HPDE6-E6E7 (cell line): ENCODE results near the gene NLRP7.
"Not testable (repeated sequence)": the region's sequence is repeated elsewhere in the genome, so short reads cannot be mapped to it uniquely, and the experiment has no call there.

ENCODE experiments used
- DNase-seq: peaks from one replicate; pipeline ENCODE4 v3.0.0; 2011; ENCODE audit warnings: missing footprints; ENCODE audit errors: extremely low spot score

The NLRP7 gene

DNA sequence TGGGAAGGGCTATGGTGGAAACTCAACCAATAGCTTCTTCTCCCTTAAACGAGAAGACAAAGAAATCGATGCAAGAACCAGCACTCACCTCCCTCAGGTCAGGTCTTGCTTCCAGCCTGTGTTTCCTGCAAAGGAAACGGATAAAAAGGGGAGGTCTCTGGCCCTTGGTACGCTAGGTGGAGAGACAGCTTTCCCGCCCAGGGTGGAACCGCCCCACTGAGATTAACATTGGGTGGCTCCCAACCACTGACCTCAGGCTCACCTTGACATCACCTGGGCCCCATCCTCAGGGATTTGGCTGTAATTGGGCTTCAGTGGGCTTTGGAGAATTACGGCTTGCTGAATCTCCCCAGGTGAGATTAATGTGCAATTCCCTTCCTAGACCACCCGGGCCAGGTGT is at the start of gene NLRP7:
Gene NLRP7 (minus strand): TSS at position 150 of the 400 bp plus-strand sequence.
- DNase-seq, result no peak

DNA sequence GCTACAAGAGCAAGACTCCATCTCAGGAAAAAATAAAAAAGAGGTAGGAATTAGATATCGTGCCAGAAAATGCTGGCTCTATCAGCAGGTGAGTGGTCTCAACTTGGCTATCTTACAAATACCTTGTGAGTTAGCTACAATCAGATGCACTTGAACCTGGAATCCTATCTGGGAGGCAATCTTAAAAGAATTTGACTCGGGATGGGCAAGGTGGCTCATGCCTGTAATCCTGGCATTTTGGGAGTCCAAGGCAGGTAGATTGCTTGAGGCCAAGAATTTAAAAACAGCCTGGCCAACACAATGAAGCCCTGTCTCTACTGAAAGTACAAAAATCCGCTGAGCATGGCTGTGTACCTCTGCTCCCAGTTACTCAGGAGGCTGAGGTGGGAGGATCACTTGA is 48.2 kb upstream of the NLRP7 start:
- DNase-seq, result no peak

DNA sequence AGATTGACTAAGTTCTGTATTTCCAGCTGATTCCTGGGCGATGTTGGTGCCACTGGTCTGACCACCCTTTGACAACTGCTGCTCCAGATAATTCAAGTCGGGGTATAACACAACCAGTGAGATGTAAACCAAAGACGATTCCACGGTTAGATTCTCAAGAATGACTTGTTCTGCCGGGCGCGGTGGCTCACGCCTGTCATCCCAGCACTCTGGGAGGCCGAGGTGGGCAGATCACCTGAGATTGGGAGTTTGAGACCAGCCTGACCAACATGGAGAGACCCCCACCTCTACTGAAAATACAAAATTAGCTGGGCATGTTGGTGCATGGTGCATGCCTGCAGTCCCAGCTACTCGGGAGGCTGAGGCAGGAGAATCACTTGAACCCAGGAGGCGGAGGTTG is 42.2 kb upstream of the NLRP7 start:
- DNase-seq, result not testable (repeated sequence)

DNA sequence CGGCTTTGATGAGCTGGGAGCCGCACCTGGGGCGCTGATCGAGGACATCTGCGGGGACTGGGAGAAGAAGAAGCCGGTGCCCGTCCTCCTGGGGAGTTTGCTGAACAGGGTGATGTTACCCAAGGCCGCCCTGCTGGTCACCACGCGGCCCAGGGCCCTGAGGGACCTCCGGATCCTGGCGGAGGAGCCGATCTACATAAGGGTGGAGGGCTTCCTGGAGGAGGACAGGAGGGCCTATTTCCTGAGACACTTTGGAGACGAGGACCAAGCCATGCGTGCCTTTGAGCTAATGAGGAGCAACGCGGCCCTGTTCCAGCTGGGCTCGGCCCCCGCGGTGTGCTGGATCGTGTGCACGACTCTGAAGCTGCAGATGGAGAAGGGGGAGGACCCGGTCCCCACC is 35.2 kb upstream of the NLRP7 start:
- not testable (repeated sequence) for DNase-seq

DNA sequence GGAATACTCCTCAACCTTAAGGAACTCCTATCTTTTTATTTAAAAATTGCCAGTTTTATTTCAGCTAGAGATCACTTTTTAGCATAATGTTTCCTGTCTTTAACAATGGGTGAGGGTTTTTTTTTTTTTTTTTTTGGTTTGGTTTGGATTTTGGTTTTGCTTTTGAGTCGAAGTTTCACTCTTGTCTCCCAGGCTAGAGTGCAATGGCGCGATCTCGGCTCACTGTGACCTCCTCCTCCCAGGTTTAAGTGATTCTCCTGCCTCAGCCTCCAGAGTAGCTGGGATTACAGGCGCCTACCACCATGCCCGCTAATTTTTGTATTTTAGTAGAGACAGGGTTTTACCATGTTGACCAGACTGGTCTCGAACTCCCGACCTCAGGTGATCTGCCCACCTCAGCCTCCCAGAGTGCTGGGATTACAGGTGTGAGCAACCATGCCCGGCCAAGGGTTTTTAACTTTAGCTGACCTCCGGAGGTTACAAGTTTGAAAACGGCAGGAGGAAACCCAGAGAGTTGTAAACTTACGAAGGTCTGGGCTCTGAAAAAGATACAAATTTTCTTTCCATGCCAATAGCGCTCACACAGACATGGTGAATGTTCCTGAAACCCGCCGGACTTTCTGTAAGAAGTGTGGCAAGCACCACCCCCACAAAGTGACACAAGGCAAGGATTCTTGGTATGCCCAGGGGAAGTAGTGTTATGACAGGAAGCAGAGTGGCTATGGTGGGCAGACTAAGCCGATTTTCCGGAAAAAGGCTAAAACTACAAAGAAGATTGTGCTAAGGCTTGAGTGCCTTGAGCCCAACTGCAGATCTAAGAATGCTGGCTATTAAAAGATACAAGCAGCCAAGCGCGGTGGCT is 26.1 kb upstream of the NLRP7 start:
- not testable (repeated sequence) for DNase-seq

DNA sequence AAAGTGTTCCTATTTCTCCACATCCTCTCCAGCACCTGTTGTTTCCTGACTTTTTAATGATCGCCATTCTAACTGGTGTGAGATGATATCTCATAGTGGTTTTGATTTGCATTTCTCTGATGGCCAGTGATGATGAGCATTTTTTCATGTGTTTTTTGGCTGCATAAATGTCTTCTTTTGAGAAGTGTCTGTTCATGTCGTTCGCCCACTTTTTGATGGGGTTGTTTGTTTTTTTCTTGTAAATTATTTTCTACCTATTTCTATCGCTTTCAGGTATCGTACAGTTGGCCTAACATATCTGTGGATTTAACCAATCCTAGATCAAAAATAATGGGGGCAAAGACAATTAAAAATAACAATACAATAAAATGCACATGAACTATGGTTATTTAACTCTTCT is 24.1 kb upstream of the NLRP7 start:
- DNase-seq, result not testable (repeated sequence)

DNA sequence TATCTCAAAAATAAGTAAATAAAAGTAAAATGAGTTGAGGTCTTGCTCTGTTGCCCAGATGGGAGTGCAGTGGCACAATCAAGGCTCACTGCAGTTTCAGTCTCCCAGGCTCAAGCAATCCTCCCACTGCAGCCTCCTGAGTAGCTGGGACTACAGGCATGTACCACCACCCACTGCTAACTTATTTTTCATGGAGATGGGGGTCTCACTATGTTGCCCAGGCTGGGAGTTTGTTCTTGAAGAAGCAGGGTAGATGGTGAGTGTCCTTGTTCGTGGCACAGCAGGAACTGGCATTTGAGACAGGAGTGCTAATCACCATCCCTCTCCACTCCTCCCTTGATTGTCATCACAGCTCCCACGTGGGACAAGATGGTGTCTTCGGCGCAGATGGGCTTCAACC is 22.3 kb upstream of the NLRP7 start:
- DNase-seq, result no peak

DNA sequence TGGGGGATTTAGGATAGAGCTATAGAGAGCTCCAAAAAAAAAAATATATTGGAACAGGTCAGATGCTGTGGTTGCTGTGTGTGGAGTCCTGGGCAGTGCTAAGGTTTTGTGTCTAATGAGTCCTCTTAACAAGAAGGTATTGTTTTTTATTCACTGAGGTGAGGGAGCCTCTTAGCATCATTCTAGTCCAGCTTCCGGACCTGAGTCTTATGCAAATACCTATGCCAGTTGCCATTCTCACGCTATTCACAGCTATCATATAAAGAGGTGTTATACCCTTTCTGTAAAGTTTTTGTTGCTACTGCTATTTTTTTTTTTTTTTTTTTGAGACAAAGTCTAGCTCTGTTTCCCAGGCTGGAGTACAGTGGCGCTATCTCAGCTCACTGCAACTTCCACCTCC is 20.3 kb upstream of the NLRP7 start:
- no peak for DNase-seq

DNA sequence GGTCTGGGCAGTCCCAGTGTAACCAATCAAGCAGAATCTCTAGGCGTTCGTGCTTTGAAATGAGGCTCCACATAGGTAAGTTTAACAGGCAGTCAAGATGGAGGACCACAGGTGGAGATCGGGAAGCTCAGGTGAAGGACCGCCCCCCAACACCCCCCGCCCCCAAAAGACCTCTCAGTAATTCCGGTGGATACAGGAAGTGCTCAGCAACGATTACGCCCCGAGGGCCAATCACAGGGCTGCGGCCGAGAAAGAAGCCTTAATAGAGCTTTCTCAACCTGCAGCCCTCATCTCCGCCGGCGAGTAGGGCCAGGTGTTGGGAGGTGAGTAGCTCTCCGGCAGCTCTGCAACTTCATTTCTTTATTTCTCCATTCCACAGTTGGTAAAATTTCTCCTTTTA is 17.7 kb upstream of the NLRP7 start:
- DNase-seq, result not testable (repeated sequence)

DNA sequence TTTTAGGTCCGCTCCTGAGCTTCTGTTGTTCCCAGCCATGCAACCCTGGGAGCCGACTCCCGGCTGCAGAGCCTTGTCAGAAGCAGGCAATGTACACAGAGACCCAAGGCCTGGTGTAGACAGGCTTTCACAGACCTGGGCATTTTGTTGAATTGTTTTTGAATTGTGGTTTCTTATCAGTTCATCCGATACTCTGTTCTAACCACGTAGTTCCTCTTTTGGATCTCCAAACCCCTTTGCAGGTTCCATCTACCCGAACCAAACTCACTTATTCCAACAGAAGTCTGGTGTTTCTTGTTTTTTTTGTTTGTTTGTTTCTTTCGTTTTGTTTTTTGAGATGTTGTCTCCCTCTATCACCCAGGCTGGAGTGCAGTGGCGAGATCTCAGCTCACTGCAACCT is 12.5 kb upstream of the NLRP7 start:
- no peak for DNase-seq

DNA sequence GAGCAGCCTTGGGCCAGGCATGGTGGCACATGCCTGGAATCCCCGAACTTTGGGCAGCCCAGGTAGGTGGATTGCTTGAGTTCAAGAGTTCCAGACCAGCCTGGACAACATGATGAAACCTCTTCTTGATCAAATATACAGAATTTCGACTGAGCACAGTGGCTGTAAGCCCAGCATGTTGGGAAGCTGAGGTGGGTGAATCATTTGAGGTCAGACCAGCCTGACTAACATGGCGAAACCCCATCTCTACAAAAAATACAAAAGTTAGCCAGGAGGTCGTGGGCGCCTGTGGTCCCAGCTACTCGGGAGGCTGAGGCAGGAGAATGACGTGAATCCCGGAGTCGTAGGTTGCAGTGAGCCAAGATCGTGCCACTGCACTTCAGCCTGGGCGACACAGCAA is 8.0 kb upstream of the NLRP7 start:
- no peak for DNase-seq

DNA sequence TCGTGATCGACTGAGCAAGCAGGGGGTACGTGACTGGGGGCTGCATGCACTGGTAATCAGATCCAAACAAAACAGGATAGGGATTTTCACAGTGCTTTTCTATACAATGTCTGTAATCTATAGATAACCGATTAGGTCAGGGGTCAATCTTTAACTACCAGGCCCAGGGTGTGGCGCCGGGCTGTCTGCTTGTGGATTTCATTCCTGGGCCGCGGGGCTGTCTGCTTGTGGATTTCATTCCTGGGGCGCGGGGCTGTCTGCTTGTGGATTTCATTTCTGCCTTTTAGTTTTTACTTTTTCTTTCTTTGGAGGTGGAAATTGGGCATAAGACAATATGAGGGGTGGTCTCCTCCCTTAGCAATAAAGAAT is 6.0 kb upstream of the NLRP7 start:
- DNase-seq, result not testable (repeated sequence)

DNA sequence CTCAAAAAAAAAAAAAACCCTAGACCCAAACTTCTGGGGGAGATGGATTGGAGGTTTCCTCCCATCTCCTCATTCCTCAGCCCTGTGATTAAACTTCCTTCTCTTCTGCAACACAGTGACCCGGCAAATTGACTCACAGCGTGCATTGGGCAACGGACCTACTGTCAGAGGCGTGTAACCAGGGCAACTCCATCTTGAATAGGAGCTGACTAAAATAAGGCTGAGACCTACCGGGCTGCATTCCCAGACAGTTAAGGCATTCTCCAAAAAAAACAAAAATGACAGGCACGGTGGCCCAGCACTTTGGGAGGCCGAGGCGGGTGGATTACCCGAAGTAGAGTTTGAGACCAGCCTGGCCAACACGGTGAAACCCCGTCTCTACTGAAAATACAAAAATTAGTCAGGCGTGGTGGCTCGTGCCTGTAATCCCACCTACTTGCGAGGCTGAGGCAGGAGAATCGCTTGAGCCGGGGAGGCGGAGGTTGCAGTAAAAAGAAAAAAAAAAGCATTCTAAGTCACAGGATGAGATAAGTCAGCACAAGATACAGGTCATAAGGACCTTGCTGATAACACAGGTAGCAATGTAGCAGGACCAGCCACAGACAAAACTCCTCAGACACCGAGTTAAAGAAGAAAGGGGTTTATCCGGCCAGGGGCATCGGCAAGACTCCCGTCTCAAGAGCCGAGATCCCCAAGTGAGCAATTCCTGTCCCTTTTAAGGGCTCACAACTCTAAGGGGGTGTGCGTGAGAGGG is 5.4 kb upstream of the NLRP7 start:
- DNase-seq, result no peak

DNA sequence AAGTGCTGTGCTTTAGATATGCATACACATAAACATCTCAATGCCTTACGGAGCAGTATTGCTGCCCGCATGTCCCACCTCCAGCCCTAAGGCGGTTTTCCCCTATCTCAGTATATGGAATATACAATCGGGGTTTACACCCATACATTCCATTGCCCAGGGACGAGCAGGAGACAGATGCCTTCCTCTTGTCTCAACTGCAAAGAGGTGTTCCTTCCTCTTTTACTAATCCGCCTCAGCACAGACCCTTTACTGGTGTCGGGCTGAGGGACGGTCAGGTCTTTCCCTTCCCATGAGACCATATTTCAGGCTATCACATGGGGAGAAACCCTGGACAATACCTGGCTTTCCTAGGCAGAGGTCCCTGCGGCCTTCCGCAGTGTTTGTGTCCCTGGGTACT is 3.2 kb upstream of the NLRP7 start:
- DNase-seq, result not testable (repeated sequence)

DNA sequence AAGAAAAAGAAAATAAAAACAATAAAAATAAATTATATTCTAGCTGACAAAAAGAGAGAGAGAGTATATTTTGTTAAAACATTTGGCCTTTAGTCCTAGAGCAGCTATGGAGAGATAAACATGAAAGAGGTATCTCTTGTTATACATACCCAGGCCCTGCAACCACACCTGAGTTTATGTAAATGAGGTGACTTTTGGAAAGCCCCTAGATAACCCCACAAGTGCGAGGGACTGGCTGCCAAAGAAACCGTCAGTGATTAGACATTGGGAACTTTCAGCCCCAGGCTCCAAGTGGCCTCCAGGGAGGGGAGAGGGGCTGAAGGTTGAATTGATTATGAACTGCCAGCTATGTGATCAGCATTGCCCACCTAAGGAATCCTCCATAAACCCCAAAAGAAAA is 2.1 kb upstream of the NLRP7 start:
- DNase-seq, result no peak

DNA sequence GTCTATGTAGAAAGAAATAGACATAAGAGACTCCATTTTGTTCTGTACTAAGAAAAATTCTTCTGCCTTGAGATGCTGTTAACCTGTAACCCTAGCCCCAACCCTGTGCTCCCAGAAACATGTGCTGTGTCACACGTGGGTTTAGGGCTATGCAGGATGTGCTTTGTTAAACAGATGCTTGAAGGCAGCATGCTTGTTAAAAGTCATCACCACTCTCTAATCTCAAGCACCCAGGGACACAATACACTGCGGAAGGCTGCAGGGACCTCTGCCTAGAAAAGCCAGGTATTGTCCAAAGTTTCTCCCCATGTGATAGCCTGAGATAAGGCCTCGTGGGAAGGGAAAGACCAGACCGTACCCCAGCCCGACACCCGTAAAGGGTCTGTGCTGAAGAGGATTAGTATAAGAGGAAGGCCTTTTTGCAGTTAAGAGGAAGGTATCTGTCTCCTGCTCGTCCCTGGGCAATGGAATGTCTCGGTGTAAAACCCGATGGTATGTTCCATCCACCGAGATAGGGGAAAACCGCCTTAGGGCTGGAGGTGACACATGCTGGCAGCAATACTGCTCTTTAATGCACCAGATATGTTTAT is 3.5 kb downstream of the NLRP7 start:
- DNase-seq, result not testable (repeated sequence)

DNA sequence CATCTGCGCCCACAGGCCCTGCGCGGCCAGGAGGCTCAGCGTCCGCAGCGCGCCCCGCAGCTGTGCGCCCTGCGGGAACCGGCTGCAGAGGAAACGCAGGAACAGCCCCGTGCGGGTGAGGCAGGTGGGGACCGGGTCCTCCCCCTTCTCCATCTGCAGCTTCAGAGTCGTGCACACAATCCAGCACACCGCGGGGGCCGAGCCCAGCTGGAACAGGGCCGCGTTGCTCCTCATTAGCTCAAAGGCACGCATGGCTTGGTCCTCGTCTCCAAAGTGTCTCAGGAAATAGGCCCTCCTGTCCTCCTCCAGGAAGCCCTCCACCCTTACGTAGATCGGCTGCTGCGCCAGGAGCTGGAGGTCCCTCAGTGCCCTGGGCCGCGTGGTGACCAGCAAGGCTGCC is 7.8 kb downstream of the NLRP7 start:
- DNase-seq, result not testable (repeated sequence)

DNA sequence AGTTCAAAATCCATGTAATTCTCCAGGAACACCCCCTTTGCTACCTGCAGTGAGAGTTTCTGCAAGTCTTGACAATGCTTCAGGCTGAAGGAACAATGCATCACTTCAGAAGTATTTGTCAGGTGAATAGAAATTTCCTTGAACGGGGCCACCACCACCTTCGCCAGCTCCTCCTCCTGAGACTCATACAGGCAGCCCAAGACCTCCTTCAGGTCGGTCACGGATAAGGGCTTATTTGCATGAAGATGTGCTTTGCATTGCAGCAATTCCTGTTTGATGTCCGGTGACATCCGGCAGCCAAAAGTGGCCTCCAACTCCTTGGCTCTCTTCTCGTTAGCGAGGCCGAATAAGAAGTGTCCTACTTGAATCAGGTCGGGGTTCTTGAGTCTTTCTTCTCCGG is 8.4 kb downstream of the NLRP7 start:
- no peak for DNase-seq

DNA sequence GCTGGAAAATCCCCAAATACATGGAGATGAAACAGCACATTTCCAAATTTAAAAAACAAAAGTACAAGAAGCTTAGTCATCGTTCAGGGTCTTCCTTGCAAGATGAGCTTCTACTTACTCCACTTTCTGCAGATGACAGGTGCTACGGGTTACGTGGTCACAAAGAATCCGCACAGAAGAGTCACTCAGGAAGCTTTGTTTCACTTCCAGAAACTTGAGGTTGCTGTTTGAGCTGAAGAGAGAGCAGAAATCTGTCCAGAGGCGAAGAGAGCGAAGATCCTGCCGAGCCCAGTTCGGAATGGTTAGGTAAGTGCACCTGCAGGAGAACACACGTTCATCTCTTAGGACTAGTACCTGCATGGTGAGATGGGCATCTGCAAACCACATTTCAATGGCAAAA is 9.4 kb downstream of the NLRP7 start:
- DNase-seq, result no peak

DNA sequence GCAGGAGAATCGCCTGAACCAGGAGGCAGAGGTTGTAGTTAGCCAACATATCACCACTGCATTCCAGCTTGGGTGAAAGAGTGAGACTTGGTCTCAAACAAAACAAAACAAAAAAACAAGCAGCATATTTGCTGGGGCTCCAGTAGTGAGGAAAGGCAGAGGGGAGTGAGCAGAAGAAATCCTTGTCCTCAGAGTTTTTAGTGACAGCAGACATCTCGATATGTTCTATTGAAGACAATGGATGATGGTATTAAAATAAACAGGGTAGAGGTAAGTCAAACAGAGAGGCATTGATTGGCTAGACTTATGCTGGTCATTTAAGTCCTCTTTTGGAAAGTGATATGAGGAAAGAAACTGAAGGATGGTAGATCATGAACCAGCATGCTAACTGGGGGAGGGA is 19.0 kb downstream of the NLRP7 start:
- no peak for DNase-seq

DNA sequence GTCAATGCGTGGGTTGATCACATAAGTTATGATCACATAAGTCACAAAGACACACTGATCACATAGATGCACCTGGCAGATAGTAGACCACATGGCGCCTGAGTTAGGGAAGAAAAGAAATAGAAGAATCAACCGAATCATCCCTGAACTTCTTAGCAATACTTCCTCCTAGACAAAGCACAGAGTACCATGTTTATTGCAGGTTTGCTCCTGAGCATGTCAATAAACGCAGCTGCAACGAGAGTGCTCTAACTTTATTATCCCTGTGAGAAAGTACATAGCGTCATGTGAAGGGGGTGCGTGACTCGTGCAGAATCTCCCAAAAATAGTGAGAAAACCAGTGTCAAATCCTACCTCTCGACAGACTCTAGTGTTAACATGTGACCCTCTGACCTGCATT is 24.1 kb downstream of the NLRP7 start:
- no peak for DNase-seq

DNA sequence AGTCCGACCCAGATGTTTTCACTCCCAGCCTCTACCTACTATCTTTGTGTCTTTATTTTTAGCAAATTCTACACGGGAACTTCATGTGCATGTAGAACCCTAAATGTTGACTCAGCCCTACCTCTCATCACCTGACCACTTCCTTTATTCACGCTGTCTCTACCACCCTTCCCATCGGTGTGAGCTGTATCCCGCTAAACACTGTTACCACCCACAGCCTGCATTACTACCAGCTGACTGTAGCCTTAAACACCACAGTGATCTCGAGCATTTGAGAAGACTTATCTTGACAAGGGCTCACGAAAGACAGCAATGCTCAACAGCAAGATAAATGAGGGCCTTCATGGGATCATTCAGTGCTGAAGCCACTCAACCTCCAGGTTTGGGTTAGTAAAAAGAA is 26.2 kb downstream of the NLRP7 start:
- no peak for DNase-seq
